Astrocyte (in vitro differentiated cells and primary cell): ENCODE data around the gene OVOL1.

Experiments
- CTCF ChIP-seq: IDR thresholded peaks from 2 replicates; pipeline ENCODE4 v1.5.1; 2011; ENCODE audit warnings: low read depth, mild to moderate bottlenecking, inconsistent platforms, low read length, moderate library complexity; ENCODE audit not compliant: insufficient read depth
- EZH2 ChIP-seq: IDR thresholded peaks from 2 replicates; pipeline ENCODE4 v1.6.1; 2012; ENCODE audit warnings: mild to moderate bottlenecking, low read length, inconsistent platforms; ENCODE audit not compliant: insufficient read depth

DNA sequence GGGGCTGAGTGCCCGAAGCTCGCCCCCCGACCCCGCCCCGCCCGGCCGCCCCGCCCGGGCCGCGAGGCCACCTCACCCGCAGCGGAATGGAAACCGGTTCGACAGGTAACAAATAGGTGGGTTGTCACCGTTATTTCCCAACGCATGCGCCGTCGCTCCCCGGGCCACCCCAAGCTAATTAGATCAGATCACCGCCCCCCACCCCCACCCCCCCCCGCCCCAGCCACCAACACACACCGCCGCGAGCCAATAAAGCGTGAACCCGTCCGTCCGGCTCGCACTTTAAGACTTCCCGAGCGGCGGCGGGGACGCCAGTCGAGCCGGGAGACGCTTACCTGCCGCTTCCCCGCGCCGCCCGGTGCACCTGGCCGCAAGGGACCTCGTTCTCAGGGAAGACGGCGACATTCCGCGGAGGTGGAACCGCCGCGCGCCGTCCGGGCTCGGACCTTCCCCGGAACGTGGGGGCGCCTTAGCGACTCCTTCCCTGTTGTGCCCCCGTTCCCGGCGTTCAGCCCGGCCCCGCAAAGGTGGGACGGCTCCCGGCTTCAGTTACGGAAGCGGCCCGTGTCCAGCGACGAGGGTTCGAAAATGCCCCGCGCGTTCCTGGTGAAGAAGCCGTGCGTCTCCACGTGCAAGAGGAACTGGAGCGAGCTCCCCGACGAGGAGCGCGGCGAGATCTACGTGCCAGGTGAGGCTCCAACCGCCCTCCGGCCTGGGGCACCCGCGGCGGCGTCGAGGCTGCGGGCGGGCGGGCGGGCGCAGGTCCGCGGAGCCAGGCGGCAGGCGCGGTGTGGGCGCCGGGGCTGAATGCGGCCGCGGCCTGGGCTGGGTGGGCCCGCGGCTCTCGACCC, at the start of gene OVOL1:
- peak; percentile 97 for TF ChIP-seq EZH2
- TF ChIP-seq CTCF, result no peak
